H1 (cell line): ENCODE measurements around the gene PLBD2.

ENCODE experiments used
- CTCF ChIP-seq, 3 experiments: IDR thresholded peaks; 1 replicate in 2 of 3; 2 replicates in 1 of 3; pipeline versions ENCODE4 v1.5.1 to v1.6.1; 2011; ENCODE audit warnings: low read length in 3 of 3, mild to moderate bottlenecking in 3 of 3, inconsistent platforms in 2 of 3, low read depth in 1 of 3, moderate library complexity in 1 of 3; ENCODE audit not compliant: insufficient read depth in 1 of 3; ENCODE audit errors: control extremely low read depth in 1 of 3
- GABPA ChIP-seq: IDR thresholded peaks from 2 replicates; pipeline ENCODE4 v1.6.1; 2011; ENCODE audit warnings: mild to moderate bottlenecking, low read length, moderate library complexity, borderline replicate concordance; ENCODE audit not compliant: insufficient read depth
- JUN ChIP-seq: IDR thresholded peaks from 2 replicates; pipeline ENCODE4 v1.6.1; 2011; ENCODE audit warnings: low read depth, mild to moderate bottlenecking, improper control_type of control experiment, low read length
- POU5F1 ChIP-seq: IDR thresholded peaks from 2 replicates; pipeline ENCODE4 v1.6.1; 2011; ENCODE audit warnings: low read depth, mild to moderate bottlenecking, low read length, moderate library complexity
- RFX5 ChIP-seq: IDR thresholded peaks from 2 replicates; pipeline ENCODE4 v1.6.1; 2011; ENCODE audit warnings: low read depth, low read length, improper control_type of control experiment, borderline replicate concordance

GRCh38 chr12:113310489-113310888 lies 47.9 kb upstream of the PLBD2 start:
- no peak for TF ChIP-seq RFX5
- TF ChIP-seq GABPA = no peak
- TF ChIP-seq JUN = no peak
- TF ChIP-seq POU5F1 = no peak
- peak in 2 of 3 experiments; percentile 7 to 29; a peak in 2 of 4 replicates for TF ChIP-seq CTCF (IDR thresholded peaks at IDR 0.05; ENCODE audit: control extremely low read depth in 1 of 3, insufficient read depth in 1 of 3, low read depth in 1 of 3, low read length in 3 of 3)
